ENCODE measurements around the gene NRXN3.

DNA sequence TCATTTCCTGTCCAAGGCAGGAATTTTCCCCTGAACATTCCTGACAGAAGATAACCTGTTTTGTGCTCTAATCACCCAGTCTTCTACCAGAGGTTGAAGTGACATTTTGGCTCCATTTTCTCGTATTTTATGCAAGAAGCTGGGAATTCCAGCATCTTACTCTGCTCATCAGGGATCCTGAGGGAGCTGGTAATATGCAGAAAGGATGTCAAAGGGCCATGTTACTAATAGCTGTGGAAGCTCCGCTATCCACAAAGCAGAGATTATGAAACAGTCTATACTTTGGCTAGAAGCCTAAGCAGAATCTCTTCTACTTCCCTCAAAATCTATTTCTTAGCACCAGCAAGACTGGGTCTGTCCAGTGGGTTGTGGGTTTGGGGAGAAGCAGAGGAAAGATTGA, 1428.2 kb downstream of the NRXN3 start:
- TF ChIP-seq, protein P1, sequence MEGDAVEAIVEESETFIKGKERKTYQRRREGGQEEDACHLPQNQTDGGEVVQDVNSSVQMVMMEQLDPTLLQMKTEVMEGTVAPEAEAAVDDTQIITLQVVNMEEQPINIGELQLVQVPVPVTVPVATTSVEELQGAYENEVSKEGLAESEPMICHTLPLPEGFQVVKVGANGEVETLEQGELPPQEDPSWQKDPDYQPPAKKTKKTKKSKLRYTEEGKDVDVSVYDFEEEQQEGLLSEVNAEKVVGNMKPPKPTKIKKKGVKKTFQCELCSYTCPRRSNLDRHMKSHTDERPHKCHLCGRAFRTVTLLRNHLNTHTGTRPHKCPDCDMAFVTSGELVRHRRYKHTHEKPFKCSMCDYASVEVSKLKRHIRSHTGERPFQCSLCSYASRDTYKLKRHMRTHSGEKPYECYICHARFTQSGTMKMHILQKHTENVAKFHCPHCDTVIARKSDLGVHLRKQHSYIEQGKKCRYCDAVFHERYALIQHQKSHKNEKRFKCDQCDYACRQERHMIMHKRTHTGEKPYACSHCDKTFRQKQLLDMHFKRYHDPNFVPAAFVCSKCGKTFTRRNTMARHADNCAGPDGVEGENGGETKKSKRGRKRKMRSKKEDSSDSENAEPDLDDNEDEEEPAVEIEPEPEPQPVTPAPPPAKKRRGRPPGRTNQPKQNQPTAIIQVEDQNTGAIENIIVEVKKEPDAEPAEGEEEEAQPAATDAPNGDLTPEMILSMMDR (IDR thresholded peaks at IDR 0.05; ENCODE audit: insufficient read depth, low read depth, low read length): no peak
- TF ChIP-seq EZH2 (IDR thresholded peaks at IDR 0.05; ENCODE audit: insufficient read depth, low read length): no peak

All from astrocyte (in vitro differentiated cells and primary cell).